SH-SY5Y (cell line): ENCODE results near the gene AKAP8L.

Experiments used
- GATA2 ChIP-seq: IDR thresholded peaks from 2 replicates; pipeline ENCODE4 v1.6.1; 2011; ENCODE audit warnings: mild to moderate bottlenecking, low read depth, low read length
- GATA3 ChIP-seq: IDR thresholded peaks from 2 replicates; pipeline ENCODE4 v1.6.1; 2011; ENCODE audit warnings: low read depth, mild to moderate bottlenecking, low read length, moderate library complexity

- TF ChIP-seq GATA3 (no peak), GATA2 (no peak)
Observed at GRCh38 chr19:15463861-15464371, 45.1 kb upstream of the AKAP8L start.
